C4-2B (cell line): Measurements from ENCODE around the gene CD79B.
"Not testable (repeated sequence)": the region's sequence is repeated elsewhere in the genome, so short reads cannot be mapped to it uniquely, and the experiment has no call there.

ENCODE experiments used
- H3K27ac ChIP-seq: fragments of 450-650 bp; 2 replicates; pipeline ENCODE4 v1.5.1; 2017
- CTCF ChIP-seq: fragments of 450-650 bp; conservative IDR thresholded peaks from 2 replicates; pipeline ENCODE4 v1.5.1; 2017; ENCODE audit warnings: mild to moderate bottlenecking
- ZFX ChIP-seq: fragments of 450-650 bp; IDR thresholded peaks from 2 replicates; pipeline ENCODE4 v1.6.1; 2017

The CD79B gene

DNA sequence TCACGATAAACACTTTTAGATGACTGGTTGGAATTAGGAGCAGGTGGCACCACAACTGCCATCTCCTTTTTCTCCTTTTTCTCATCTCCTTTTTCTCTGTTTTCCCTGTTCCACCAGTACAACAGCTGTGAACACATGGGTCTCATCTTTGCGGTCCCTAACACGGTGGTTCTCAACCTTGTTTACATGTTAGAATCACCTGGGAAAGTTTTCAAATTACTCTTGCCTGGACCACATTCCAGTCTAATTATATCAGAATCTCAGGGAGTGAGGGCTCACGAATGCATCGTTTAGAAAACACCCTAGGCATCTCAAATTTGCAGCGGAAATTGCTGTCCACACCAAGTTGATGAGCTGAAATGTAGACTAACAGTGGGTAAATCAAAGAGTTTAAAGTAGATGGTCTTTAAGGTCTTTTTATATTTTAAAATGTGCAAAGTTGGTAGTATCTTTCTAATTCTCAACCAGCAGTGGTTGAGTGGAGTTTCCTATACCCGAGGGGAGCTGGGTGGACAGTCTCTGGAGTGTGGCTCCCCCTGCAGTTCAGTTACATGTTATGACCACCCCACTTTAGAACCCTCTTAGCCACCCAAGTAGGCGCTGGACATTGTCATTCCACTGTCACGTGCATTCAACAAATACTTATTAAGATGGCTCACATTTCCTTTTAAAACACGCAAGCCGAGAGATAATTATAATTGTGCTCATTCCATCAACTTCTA is 39.7 kb downstream of the CD79B start:
- H3K27ac ChIP-seq: not testable (repeated sequence)
- TF ChIP-seq CTCF: peak; percentile 37

DNA sequence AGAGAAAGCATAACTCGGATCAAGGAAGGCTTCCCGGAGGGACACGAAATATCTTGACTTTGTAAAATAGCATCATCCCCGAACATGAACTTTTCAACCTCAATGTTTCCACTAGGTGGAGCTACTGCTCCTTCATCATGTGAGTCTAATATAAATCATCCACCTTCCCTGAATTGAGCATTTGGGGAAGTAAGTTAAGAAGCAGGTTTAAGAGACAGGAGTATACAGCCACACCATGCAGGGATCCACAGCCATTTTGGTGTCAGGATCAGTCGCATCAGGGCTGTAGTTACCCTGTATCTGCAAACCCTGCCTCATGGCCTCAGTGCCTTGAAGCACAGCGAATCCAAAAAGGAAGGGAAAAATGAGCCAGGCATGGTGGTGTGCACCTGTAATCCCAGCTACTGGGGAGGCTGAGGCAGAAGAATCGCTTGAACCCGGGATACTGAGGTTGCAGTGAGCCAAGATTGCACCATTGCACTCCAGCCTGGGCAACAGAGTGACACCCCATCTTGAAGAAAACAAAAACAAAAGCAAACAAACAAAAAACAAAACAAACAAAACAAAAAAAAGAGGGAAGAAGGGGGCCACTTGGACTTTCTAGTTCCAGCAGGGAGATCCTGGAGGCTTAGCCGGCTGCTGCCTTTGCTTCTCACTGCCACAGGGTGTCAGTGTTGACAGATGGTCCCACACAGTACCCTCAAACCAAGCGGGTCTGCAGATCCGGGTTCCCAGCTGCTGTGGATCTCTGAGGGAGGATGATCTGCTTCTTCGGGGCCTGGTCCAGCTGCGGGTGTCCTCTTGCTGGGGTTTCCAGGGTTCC is 42.9 kb downstream of the CD79B start:
- H3K27ac ChIP-seq: not testable (repeated sequence)
- TF ChIP-seq CTCF: peak; percentile 79

GRCh38 chr17:63885119-63885518 is 47.0 kb downstream of the CD79B start:
- not testable (repeated sequence) for H3K27ac ChIP-seq

- not testable (repeated sequence) for H3K27ac ChIP-seq
Observed at GRCh38 chr17:63882626-63883126, 49.5 kb downstream of the CD79B start.

- TF ChIP-seq CTCF (peak; percentile 60), ZFX (no peak)
- H3K27ac ChIP-seq: no peak within 1 kb of the TSS
Observed at GRCh38 chr17:63881935-63882601, 50.1 kb downstream of the CD79B start, which contains the start of gene GH2. Gene GH2, minus strand, starts transcription at chr17:63881944. Its CDS starts 143 bp downstream, at chr17:63881801.

DNA sequence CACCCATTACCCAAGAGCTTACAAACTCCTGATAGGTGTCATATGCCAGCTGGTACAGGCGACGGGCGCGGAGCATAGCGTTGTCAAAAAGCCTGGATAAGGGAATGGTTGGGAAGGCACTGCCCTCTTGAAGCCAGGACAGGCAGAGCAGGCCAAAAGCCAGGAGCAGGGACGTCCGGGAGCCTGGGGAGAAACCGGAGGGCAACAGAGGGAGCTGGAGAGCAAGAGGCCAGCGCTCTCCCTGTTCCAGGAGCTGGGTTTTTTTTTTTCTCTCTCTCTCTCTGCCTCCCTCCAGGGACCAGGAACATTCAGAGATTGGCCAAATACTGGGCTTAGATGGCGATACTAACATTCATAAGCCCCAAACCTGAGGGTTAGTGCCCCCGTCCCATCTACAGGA is 50.8 kb downstream of the CD79B start:
- H3K27ac ChIP-seq: not testable (repeated sequence)

GRCh38 chr17:63880706-63881105 is 51.4 kb downstream of the CD79B start:
- H3K27ac ChIP-seq: no peak overlapping the region
- TF ChIP-seq CTCF (no peak), ZFX (no peak)
